Spleen (tissue), 11 donors: ENCODE data around the gene BTBD2. TPM values are rescaled to one million over a fixed set of nuclear protein-coding genes. Genes with fewer than 3 reads are reported as not detected.
A peak's percentile ranks its signal among the peaks of the same experiment; 100 is the strongest.

Source experiments
- DNase-seq: peaks from one replicate; pipeline ENCODE4 v3.0.0-alpha.2; 2020
- H3K27ac ChIP-seq, 8 donors: fragments of 200-600 bp; sonication (generic) in 7 of 8; 1 replicate in 4 of 8; 2 replicates in 4 of 8; pipeline versions ENCODE4 v1.5.0 to v1.8.0; 2016 to 2021; ENCODE audit warnings: inconsistent platforms in 4 of 8, mild to moderate bottlenecking in 4 of 8, moderate library complexity in 1 of 8
- H3K27me3 ChIP-seq, 7 donors: fragments of 200-600 bp; sonication (generic) in 6 of 7; replicated peaks in 1 of 7; 1 replicate in 4 of 7; 2 replicates in 3 of 7; pipeline versions ENCODE4 v1.5.0 to v1.8.0; 2016 to 2021; ENCODE audit warnings: inconsistent platforms in 3 of 7, mild to moderate bottlenecking in 1 of 7
- H3K36me3 ChIP-seq, 6 donors: fragments of 200-600 bp; sonication (generic) in 5 of 6; 1 replicate in 4 of 6; 2 replicates in 2 of 6; pipeline versions ENCODE4 v1.5.0 to v1.8.0; 2016 to 2021; ENCODE audit warnings: inconsistent platforms in 2 of 6
- H3K4me1 ChIP-seq, 6 donors: fragments of 200-600 bp; sonication (generic) in 5 of 6; 1 replicate in 3 of 6; 2 replicates in 3 of 6; pipeline versions ENCODE4 v1.5.0 to v1.8.0; 2016 to 2021; ENCODE audit warnings: inconsistent platforms in 3 of 6
- H3K4me3 ChIP-seq, 8 donors: fragments of 200-600 bp; sonication (generic) in 7 of 8; 1 replicate in 4 of 8; 2 replicates in 4 of 8; pipeline versions ENCODE4 v1.5.0 to v1.8.0; 2016 to 2021; ENCODE audit warnings: inconsistent platforms in 4 of 8, mild to moderate bottlenecking in 4 of 8, moderate library complexity in 2 of 8
- H3K9me3 ChIP-seq, 8 donors: fragments of 200-600 bp; sonication (generic) in 7 of 8; 1 replicate in 4 of 8; 2 replicates in 4 of 8; pipeline versions ENCODE4 v1.5.0 to v1.8.0; 2016 to 2021; ENCODE audit warnings: inconsistent platforms in 4 of 8
- CTCF ChIP-seq, 11 experiments: fragments of 200-600 bp in 7 of 11; fragments of 450-650 bp in 4 of 11; sonication (generic) in 4 of 11; IDR thresholded peaks in 8 of 11; conservative IDR thresholded peaks in 3 of 11; 1 replicate in 7 of 11; 2 replicates in 4 of 11; pipeline versions ENCODE4 v1.4.0 to v1.8.0; 2016 to 2021; ENCODE audit warnings: antibody characterized with exemption in 11 of 11, inconsistent platforms in 4 of 11, mild to moderate bottlenecking in 1 of 11
- POLR2A ChIP-seq, 3 donors: fragments of 450-650 bp; IDR thresholded peaks; one replicate each; pipeline ENCODE4 v1.5.1; 2017; ENCODE audit warnings: antibody characterized with exemption in 3 of 3, mild to moderate bottlenecking in 1 of 3
- POLR2AphosphoS5 ChIP-seq, 3 donors: sonication (generic); formaldehyde crosslinking; IDR thresholded peaks; one replicate each; pipeline ENCODE4 v1.5.1; 2017; ENCODE audit warnings: antibody characterized with exemption in 3 of 3
- WGBS, 5 donors: extraction: QIAGEN DNeasy Blood & Tissue Kit in 3 of 5; methylation state at CpG; one replicate each; pipeline versions ENCODE4 v1.1.5 to v1.1.7; 2013 to 2018; 5-methylcytosine and 5-hydroxymethylcytosine counted together
- intact Hi-C: fragments of 100-400 bp; cut with DNase I; formaldehyde crosslinking; loops from one replicate; pipeline ENCODE4 v1.15.0; 2023; ENCODE audit warnings: low total_unique reads
- polyA plus RNA-seq, 3 donors: library from polyadenylated mRNA; stranded (reverse); fragments of 200-250 nt; gene quantifications; one replicate each; pipeline ENCODE4 v1.2.1, GENCODE V29; 2013
- total RNA-seq, 7 donors: library from RNA; depleted of rRNA in 3 of 7; stranded (reverse); fragments of >200 nt in 3 of 7; fragmentation: NEBNext Ultra II Directional in 4 of 7; extraction: Animal tissue kit (Norgen Biotek cat#: 25700) in 4 of 7; gene quantifications; one replicate each; pipeline versions ENCODE4 v1.1.0 to v1.2.1, GENCODE V29; 2016 to 2021
- donor health status: healthy with polysubstance abuse.
- donor health status: DM: no; HTN: no; CAD: no; lungs with moderate emphysema.
- donor health status: DM: no; HTN: no; CAD: no.
- donor health status: Bipolar disorder and iron deficiency.
- donor health status: healthy.
- donor health status: DM: no; HTN: no; CAD: no.
- donor health status: DM: yes; HTN: yes; CAD: no.

Gene BTBD2
- total and polyA plus RNA-seq, 10 donors, result 29.1 to 77.1 (median 57.1) TPM

DNA sequence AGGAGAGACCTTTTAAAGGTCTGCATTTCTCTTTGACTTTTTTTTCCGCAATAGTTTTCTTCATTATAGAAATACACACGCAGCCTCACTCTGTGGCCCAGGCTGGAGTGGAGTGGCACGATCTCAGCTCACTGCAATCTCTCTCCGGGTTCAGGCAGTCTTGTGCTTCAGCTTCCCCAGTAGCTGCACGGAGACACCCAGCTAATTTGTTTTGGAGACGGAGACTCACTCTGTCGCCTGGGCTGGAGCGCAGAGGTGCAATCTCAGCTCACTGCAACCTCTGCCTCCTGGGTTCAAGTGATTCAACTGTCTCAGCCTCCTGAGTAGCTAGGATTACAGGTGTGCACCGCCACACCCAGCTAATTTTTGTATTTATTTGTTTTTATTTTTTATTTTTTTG, 47.3 kb upstream of the BTBD2 start:
- peaks cover 35 to 82% (median 54%) of the 10 kb centered on the region in 6 donors for H3K4me1 ChIP-seq
- H3K27me3 ChIP-seq, result no peaks in the 10 kb centered on the region
- H3K36me3 ChIP-seq, result no peaks in the 10 kb centered on the region
- 90 to 94% (median 91%) methylated on average over 9 of the region's 9 CpGs for WGBS, 5 donors
- H3K9me3 ChIP-seq, result no peaks in the 10 kb centered on the region
- no peak for DNase-seq
- no peak overlapping the region for H3K4me3 ChIP-seq
- intact Hi-C loops, result no loop called here
- TF ChIP-seq CTCF (IDR thresholded peaks at IDR 0.05 in 8 of 11, conservative IDR thresholded peaks at IDR 0.05 in 3 of 11) (no peak), POLR2AphosphoS5 (IDR thresholded peaks at IDR 0.05) (no peak), POLR2A (IDR thresholded peaks at IDR 0.05) (no peak)
- H3K27ac ChIP-seq, result peak overlapping the region in 5 of 8 donors; percentile 98 to 100 (median 98)

GRCh38 chr19:2062389-2062729, 46.8 kb upstream of the BTBD2 start:
- peak overlapping the region in 5 of 8 donors; percentile 54 to 79 (median 65) for H3K4me3 ChIP-seq

DNA sequence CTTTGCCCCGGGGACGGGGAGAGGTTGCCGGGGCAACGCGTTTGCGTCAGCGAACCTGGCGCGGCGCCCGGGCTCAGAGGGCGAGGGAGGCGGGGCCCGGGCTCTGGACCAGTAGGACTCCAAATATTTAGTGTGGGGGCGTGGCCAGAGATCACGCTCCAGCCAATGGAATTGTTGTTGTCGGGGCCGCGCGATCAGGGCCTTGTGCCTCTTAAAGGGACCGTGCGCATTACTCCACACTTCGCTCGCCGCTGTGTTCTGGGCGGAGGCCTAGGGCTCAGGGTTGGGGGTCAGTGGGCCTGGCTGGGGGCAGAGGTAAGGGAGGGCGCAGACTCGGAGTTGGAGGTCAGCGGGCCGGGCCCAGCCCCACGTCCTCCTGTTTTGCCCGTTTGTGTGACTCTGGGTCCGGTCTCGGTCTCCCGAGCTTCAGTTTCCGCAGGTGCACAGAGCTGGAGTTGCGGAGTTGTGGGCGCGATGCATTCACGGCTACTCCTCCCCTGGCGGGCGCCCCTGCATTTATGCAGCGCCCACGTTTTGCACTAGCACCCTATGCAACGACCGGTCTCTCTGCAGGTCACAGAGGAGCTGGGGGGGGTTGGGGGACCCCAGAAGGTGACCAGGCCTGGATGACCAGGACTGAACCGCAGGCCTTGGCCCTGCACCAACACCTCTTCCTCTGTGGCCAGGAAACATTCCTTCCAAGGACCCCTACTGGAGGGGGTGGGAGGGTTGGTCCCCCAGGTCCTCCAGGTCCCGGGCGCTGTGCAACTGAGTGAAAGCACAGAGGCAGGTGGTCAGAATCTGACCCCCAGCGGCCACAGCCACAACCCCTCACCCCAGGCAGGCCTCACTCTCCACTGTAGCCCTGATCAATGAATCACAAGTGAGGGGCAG, 46.2 kb upstream of the BTBD2 start:
- WGBS, 5 donors, result 0 to 4% (median 2%) methylated on average over 12 to 50 of the region's 50 CpGs
- Histone ChIP-seq H3K27me3 (no peaks in the 10 kb centered on the region), H3K4me1 (peaks cover 45 to 86% (median 65%) of the 10 kb centered on the region in 6 donors), H3K36me3 (no peaks in the 10 kb centered on the region), H3K4me3 (peak overlapping the region; percentile 51 to 79 (median 64)), H3K9me3 (no peaks in the 10 kb centered on the region), H3K27ac (peak overlapping the region; percentile 98 to 100 (median 98))
- intact Hi-C loops, result no loop called here
- peak; percentile 100 for DNase-seq
- TF ChIP-seq POLR2A (IDR thresholded peaks at IDR 0.05) (no peak), POLR2AphosphoS5 (IDR thresholded peaks at IDR 0.05) (peak; percentile 80 to 96 (median 91)), CTCF (IDR thresholded peaks at IDR 0.05 in 8 of 11, conservative IDR thresholded peaks at IDR 0.05 in 3 of 11) (peak in 1 of 11 experiments; percentile 18)

More at GRCh38 chr19:2062389-2062729, 46.8 kb upstream of the BTBD2 start:
- intact Hi-C loops, result no loop called here
- Histone ChIP-seq H3K27me3 (no peaks in the 10 kb centered on the region), H3K9me3 (no peaks in the 10 kb centered on the region), H3K36me3 (no peaks in the 10 kb centered on the region), H3K4me1 (peaks cover 39 to 82% (median 58%) of the 10 kb centered on the region in 6 donors), H3K27ac (peak overlapping the region; percentile 98 to 100 (median 98))
- no peak for TF ChIP-seq CTCF (IDR thresholded peaks at IDR 0.05 in 8 of 11, conservative IDR thresholded peaks at IDR 0.05 in 3 of 11)
- no peak for TF ChIP-seq POLR2AphosphoS5 (IDR thresholded peaks at IDR 0.05)
- TF ChIP-seq POLR2A (IDR thresholded peaks at IDR 0.05), result no peak
- peak; percentile 79 for DNase-seq
- WGBS, 5 donors, result 46 to 64% (median 59%) methylated on average over 8 to 10 of the region's 10 CpGs

DNA sequence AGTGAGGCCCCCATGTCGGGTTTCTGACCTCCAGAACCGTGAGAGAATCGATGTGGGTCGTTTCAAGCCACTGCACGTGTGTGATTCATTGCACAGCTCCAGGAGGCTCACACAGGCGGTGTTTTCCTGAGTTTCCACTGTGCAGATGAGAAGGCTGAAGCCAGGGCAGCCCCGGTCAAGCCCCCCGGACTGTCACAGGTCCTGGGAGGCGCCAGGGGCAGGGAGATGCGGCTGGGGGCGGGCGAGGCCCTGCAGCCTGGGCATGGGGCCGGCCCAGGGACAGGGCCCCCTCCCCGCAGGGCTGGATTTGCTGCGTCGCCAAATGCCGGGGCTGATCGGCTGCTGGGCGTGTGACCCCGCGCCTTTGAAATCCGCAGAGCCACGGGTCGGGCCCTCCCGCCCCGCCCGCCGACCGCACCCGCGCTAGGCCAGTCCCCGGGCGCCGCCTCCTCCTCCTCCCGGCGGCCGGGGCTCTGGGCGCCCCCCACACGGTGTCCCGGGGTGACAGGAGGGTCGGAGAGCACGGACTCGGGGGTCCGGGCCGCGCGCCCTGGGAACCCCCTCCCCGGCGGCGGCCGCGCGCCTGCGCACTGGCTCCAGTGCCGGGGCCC, 45.5 kb upstream of the BTBD2 start:
- DNase-seq, result peak; percentile 94
- peak overlapping the region; percentile 39 to 79 (median 64) for H3K4me3 ChIP-seq
- TF ChIP-seq POLR2A (IDR thresholded peaks at IDR 0.05) (peak in 2 of 3 donors; percentile 12 to 81), CTCF (IDR thresholded peaks at IDR 0.05 in 8 of 11, conservative IDR thresholded peaks at IDR 0.05 in 3 of 11) (no peak), POLR2AphosphoS5 (IDR thresholded peaks at IDR 0.05) (peak in 2 of 3 donors; percentile 95)
- H3K9me3 ChIP-seq, result no peaks in the 10 kb centered on the region
- 0 to 1% (median 0%) methylated on average over 4 to 55 of the region's 55 CpGs for WGBS, 5 donors
- intact Hi-C loops, result no loop called here
- H3K27me3 ChIP-seq, result no peaks in the 10 kb centered on the region
- H3K27ac ChIP-seq, result peak overlapping the region; percentile 98 to 100 (median 98)
- peaks cover 48 to 94% (median 71%) of the 10 kb centered on the region in 6 donors for H3K4me1 ChIP-seq
- no peaks in the 10 kb centered on the region for H3K36me3 ChIP-seq
